Renal cortex interstitium (tissue), 11 donors: ENCODE results near the gene NPM3. TPM values are rescaled to one million over a fixed set of nuclear protein-coding genes. Genes with fewer than 3 reads are reported as not detected.
"Not testable (repeated sequence)": the region's sequence is repeated elsewhere in the genome, so short reads cannot be mapped to it uniquely, and the experiment has no call there.

ENCODE experiments used
- DNase-seq, 11 donors: peaks; one replicate each; pipeline ENCODE4 v3.0.0-alpha.2; 2013; ENCODE audit warnings: low read depth in 9 of 11, low spot score in 4 of 11; ENCODE audit errors: extremely low read depth in 1 of 11
- polyA plus RNA-seq, 3 donors: library from polyadenylated mRNA; unstranded; fragments of 120-200 nt; gene quantifications; one replicate each; pipeline ENCODE4 v1.2.1, GENCODE V29; 2013; ENCODE audit not compliant: insufficient read length in 3 of 3

Gene NPM3
- polyA plus RNA-seq, 3 donors, result 53.1 to 71.5 (median 63.0) TPM

GRCh38 chr10:101817337-101818118, 34.3 kb upstream of the NPM3 start:
- peak in 8 of 11 donors; percentile 63 to 86 (median 74) for DNase-seq

GRCh38 chr10:101816913-101817336, 33.7 kb upstream of the NPM3 start:
- DNase-seq, result no peak

DNA sequence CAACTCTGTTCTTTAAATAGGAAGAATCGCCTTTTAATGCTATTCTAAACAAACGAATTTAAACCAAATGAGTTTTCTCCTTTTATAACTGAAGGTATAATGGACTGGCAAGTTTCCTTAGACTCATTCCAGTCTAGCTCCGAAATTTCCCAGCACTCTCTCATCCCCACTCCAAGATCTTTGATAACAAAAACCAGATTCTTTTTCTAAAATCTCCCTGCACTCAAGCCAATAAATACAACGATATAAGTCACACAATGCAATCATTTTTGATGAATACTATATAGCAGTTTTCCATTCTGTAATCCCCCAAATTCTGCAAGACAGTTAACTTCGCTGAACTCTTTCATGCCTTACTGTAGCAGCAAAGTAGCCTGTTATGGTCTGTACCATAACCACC, 33.1 kb upstream of the NPM3 start:
- no peak for DNase-seq

GRCh38 chr10:101814466-101815071, 31.3 kb upstream of the NPM3 start:
- no peak for DNase-seq

DNA sequence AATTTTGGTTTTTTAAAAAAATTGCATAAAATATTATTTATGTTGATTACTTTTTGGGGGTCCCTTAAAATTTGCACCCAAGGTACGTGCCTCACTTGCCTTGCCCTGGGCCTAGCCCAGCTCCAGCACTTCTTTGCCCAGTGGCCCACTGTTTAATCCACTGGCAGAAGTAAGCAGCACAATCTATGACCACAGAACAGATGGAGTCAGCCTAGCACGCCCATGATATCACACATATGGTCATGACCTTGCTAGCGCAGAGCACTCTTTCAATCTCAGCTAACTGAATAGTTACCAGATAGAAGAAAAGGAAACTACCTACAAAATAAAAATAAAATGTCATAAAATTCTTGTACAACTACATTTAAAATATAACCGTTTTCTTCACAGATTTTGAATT, 29.4 kb upstream of the NPM3 start:
- no peak for DNase-seq

- no peak for DNase-seq
Observed at GRCh38 chr10:101807158-101807557, 23.9 kb upstream of the NPM3 start.

- no peak for DNase-seq
Observed at GRCh38 chr10:101803511-101803910, 20.3 kb upstream of the NPM3 start.

GRCh38 chr10:101797403-101798059, 14.3 kb upstream of the NPM3 start:
- DNase-seq, result no peak

DNA sequence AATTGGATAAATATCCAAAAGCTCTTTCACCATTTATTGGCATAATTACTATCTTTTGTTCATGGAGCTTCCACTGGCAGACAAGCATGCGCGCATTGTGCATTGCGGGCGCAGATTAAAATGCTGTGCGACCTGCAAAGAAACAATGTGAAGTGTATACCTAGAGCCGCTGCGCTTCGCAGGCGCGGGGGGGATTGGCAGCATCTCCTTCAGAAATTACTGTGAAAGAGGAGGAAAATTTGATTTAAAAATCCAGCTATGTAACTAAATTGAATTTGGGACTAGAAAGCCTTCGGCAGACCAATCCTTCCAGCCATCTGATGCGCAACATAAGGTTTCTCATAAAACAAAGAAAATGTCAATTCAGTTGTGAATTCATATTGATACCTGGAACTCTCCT, 10.3 kb upstream of the NPM3 start:
- no peak for DNase-seq

DNA sequence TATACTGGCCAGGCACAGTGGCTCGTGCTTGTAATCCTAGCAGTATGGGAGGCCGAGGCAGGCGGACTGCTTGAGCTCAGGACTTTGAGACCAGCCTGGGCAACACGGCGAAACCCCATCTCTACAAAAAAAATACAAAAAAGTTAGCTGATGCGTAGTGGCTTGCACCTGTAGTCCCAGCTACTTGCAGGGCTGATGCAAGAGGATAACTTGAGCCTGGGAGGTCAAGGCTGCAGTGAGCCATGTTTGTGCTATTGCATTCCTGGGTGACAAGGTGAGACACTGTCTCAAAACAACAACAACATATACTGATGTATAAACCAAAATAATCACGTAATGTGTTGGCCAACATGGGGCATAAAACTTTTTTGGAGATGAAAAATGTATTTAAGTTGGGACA, 6.4 kb upstream of the NPM3 start:
- DNase-seq, result no peak

DNA sequence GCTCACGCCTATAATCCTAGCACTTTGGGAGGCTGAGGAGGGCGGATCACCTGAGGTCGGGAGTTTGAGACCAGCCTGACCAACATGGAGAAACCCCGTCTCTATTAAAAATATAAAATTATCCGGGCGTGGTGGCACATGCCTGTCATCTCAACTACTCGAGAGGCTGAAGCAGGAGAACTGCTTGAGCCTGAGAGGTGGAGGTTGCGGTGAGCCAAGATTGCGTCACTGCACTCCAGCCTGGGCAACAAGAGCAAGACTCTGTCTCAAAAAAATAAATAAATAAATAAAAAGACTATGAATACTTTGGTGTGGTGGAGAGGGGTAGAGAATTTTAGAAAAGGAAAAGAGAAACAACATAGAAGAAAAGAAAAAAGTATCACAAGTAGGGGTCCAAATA, 6.0 kb upstream of the NPM3 start:
- DNase-seq, result not testable (repeated sequence)

- DNase-seq, result no peak
Observed at GRCh38 chr10:101785801-101786200, 2.6 kb upstream of the NPM3 start.

- DNase-seq, result no peak
Observed at GRCh38 chr10:101784558-101784957, 1.3 kb upstream of the NPM3 start.

DNA sequence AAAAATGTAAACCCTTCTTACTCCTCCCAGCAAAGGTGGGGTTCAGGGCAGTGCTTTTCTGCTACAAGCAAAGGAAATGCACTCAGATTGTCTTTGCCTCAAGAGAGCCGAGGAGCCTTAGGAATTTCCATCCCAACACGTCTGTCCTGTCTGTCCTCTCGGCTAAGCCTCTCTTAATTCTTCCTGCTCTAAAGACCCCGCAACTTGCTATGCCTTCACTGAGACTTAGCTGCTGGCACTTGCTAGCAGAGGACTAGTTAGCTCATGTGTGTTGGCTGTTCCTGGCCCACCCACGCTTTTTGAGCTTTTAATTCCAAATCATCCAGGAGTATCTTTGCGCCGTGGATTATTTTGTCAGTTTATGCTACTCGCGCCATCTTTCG, 481 bp upstream of the NPM3 start:
- no peak for DNase-seq

- DNase-seq, result no peak
Observed at GRCh38 chr10:101781984-101782810, 1.0 kb downstream of the NPM3 start.

GRCh38 chr10:101781655-101781983, 1.6 kb downstream of the NPM3 start:
- DNase-seq, result no peak

DNA sequence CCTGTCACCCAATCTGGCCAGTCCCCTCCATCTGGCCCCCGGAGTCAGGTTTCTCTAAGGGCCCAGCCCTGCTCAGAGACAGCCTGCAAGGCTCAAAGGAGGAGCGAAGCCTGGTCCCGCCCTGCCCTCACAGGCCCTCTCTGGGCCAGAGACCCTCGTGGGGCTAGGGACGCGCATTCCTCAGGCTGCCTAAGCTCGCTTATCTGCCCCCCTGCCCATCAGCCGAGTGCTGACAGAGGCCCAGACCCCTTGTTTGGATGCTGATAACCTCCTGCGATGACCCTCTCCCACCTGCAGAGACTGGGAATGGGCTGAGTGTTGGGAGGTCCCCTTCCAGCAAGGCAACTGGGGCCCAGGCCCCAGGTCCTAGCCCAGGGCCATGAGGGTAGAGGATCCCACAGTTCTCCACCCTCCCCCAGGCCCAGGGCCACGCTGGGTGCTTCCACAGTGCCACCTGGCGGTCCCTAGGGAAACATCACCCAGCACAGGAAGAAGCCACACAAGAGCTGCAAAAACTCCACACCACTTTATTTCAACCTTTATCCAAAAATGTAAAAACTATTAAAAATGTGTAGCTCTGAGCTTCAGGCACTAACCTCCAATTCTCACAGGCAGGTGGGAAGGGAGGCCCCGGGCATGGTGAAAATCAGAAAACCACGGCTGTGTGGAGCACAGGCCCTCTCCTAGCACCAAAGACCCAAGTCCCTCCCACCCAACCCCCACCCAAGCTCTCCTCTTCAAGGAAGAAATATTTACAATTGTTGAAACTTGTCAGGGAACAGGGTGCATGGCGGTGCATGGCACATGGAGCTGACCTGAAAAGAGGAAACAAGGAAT, 2.2 kb downstream of the NPM3 start:
- peak in 4 of 11 donors; percentile 44 to 60 (median 52) for DNase-seq

DNA sequence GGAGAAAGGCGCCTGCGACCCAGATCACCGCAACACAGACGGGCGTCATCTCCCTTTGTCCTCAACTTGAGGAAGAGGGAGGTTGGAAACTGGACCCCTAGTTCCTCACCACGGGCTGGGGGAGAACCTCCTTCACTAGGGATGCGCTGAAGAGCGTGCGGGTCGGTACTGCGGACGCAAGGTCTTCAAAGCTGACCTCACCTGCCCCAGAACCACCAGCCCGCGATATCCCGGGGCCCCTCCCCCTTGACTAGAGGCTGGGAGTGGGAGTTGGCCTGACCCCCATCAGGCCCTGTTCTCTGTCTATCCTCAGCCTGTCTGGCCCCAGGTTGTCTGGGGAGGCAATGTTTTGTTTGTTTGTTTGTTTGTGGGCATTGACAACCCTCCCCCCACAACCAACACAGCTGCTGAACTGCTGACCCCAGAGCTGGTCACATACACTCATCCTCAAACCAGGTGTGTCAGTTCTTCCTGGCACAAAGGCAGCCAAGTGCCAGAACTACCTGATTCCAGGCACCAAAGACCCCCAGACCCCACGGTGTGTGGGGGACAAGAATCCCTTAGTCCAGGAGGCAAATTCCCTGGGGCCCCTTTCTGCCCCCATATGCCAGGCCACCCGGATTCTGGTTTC, 2.9 kb downstream of the NPM3 start:
- no peak for DNase-seq
